ENCODE results near the gene PRKACG.

DNA sequence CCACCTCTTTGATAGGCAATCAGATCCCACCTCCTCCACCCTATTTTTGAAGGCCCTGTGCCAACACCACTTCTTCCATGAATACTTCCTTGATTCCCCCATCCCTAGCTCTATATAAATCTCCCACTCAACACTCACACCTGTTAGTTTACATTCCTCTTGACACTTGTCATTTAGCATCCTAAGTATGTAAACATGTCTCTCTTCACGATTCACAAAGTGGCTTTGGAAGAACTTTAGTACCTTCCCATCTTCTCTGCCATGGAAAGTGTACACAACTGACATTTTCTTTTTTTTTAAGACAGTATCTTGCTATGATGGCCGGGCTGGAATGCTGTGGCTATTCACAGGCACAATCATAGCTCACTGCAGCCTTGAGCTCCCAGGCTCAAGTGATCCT, 20.2 kb upstream of the PRKACG start:
- TF ChIP-seq, protein P1, sequence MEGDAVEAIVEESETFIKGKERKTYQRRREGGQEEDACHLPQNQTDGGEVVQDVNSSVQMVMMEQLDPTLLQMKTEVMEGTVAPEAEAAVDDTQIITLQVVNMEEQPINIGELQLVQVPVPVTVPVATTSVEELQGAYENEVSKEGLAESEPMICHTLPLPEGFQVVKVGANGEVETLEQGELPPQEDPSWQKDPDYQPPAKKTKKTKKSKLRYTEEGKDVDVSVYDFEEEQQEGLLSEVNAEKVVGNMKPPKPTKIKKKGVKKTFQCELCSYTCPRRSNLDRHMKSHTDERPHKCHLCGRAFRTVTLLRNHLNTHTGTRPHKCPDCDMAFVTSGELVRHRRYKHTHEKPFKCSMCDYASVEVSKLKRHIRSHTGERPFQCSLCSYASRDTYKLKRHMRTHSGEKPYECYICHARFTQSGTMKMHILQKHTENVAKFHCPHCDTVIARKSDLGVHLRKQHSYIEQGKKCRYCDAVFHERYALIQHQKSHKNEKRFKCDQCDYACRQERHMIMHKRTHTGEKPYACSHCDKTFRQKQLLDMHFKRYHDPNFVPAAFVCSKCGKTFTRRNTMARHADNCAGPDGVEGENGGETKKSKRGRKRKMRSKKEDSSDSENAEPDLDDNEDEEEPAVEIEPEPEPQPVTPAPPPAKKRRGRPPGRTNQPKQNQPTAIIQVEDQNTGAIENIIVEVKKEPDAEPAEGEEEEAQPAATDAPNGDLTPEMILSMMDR (conservative IDR thresholded peaks at IDR 0.05; ENCODE audit: low read depth, low read length) = no peak
- no peak for TF ChIP-seq EZH2 (IDR thresholded peaks at IDR 0.05; ENCODE audit: low read length, unreplicated experiment)

Measured in PC-3 (cell line).